ENCODE results near the gene MRPL38. TPM values are rescaled to one million over a fixed set of nuclear protein-coding genes. Genes with fewer than 3 reads are reported as not detected.

Gene MRPL38
- total and polyA plus RNA-seq, 2 donors (not counting 1 experiment from before 2014, with no cell fraction given): 126 to 127 TPM

- intact Hi-C loops (cut with micrococcal nuclease): loop anchor here (1.0 to 2.0 kb wide), 4 partner anchors 9 to 52 kb away; partner anchors contain the start of genes UNC13D and WBP2
- peak; percentile 86 for ATAC-seq (ENCODE audit: low read depth)
- H3K36me3 ChIP-seq (replicated peaks in 1 of 2; ENCODE audit: control extremely low read depth in 1 of 2, control insufficient read depth in 1 of 2, extremely low read depth in 1 of 2, insufficient read depth in 2 of 2, low read length in 1 of 2): peaks cover 0 to 41% of the 10 kb centered on the region in 2 experiments
Measured at GRCh38 chr17:75896415-75897159, 8.1 kb downstream of the MRPL38 start, which contains the start of gene TRIM65. TSS of gene TRIM65 (minus strand) at chr17:75896951. CDS start at chr17:75896937, 14 bp downstream.

More at GRCh38 chr17:75896415-75897159, 8.1 kb downstream of the MRPL38 start, which contains the start of gene TRIM65:
- Histone ChIP-seq H3K9ac (ENCODE audit: low read length) (peak within 1 kb of the TSS; percentile 69), H4K20me1 (ENCODE audit: control insufficient read depth, insufficient read depth, low read length, poor library complexity, severe bottlenecking) (peaks cover 41% of the 10 kb centered on the region), H3K4me2 (replicated peaks; ENCODE audit: low read depth, low read length, poor library complexity, severe bottlenecking) (peak within 1 kb of the TSS; percentile 89), H3K4me1 (ENCODE audit: control insufficient read depth in 2 of 2, insufficient read depth in 2 of 2, low read length in 2 of 2) (peaks cover 16 to 19% of the 10 kb centered on the region in 2 donors), H3K27me3 (replicated peaks in 1 of 4; ENCODE audit: control extremely low read depth in 1 of 4, control insufficient read depth in 3 of 4, insufficient read depth in 4 of 4, low read length in 3 of 4) (no peaks in the 10 kb centered on the region), H3K9me3 (ENCODE audit: control extremely low read depth in 1 of 3, control insufficient read depth in 2 of 3, insufficient read depth in 1 of 3, low read length in 2 of 3) (no peaks in the 10 kb centered on the region), H3K27ac (ENCODE audit: low read length in 2 of 2) (peak within 1 kb of the TSS; percentile 34 to 49), H3K4me3 (ENCODE audit: control extremely low read depth in 1 of 5, extremely low read depth in 1 of 5, insufficient read depth in 1 of 5, low read depth in 2 of 5, low read length in 4 of 5) (peak within 1 kb of the TSS; percentile 14 to 80 (median 76)), H2AFZ (ENCODE audit: insufficient read depth, low read depth, low read length, poor library complexity, severe bottlenecking) (peak within 1 kb of the TSS; percentile 82), H3K79me2 (ENCODE audit: control insufficient read depth, insufficient read depth, low read length) (peaks cover 30% of the 10 kb centered on the region)
- TF ChIP-seq, protein P1, sequence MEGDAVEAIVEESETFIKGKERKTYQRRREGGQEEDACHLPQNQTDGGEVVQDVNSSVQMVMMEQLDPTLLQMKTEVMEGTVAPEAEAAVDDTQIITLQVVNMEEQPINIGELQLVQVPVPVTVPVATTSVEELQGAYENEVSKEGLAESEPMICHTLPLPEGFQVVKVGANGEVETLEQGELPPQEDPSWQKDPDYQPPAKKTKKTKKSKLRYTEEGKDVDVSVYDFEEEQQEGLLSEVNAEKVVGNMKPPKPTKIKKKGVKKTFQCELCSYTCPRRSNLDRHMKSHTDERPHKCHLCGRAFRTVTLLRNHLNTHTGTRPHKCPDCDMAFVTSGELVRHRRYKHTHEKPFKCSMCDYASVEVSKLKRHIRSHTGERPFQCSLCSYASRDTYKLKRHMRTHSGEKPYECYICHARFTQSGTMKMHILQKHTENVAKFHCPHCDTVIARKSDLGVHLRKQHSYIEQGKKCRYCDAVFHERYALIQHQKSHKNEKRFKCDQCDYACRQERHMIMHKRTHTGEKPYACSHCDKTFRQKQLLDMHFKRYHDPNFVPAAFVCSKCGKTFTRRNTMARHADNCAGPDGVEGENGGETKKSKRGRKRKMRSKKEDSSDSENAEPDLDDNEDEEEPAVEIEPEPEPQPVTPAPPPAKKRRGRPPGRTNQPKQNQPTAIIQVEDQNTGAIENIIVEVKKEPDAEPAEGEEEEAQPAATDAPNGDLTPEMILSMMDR (IDR thresholded peaks at IDR 0.05): peak; percentile 41
- no peak for TF ChIP-seq EZH2 (IDR thresholded peaks at IDR 0.05; ENCODE audit: borderline replicate concordance, insufficient read depth, low read depth, low read length, poor library complexity, severe bottlenecking)
- Mint-ChIP-seq H3K27ac (peak within 1 kb of the TSS; percentile 82), H3K4me1 (peaks cover 26% of the 10 kb centered on the region), H3K4me3 (peak within 1 kb of the TSS; percentile 85), H3K27me3 (no peaks in the 10 kb centered on the region), H3K9me3 (ENCODE audit: insufficient read depth) (no peaks in the 10 kb centered on the region)
- ChIA-PET CTCF (interaction anchor here (0.6 to 5.9 kb wide), 18 partner anchors 8 to 233 kb away, joined by 3 to 52 read pairs (median 7); partner anchors contain the start of genes GALK1, MRPL38, TRIM47 and UNC13D), POLR2A (interaction anchor here (0.6 to 2.7 kb wide), 16 partner anchors 8 to 132 kb away, joined by 3 to 42 read pairs (median 5); partner anchors contain the start of genes FBF1, GALK1, MRPL38 and TRIM47)
- DNase-seq: peak; percentile 86
- under 1% methylated on average over 102 of the region's 102 CpGs for WGBS (ENCODE audit: insufficient coverage)
